Measurements from ENCODE around the gene CHRNA10.

The CHRNA10 gene

GRCh38 chr11:3671334-3672254 is at the start of gene CHRNA10:
TSS of gene CHRNA10 (minus strand) at chr11:3671384. CDS start at chr11:3671312, 72 bp downstream.
- DNase-seq = no peak

- DNase-seq = no peak
Observed at GRCh38 chr11:3712274-3712673, 41.1 kb upstream of the CHRNA10 start.

GRCh38 chr11:3710485-3711259 is 39.5 kb upstream of the CHRNA10 start:
- DNase-seq = no peak

- DNase-seq = no peak
Observed at GRCh38 chr11:3709977-3710376, 38.8 kb upstream of the CHRNA10 start.

GRCh38 chr11:3707176-3707575 is 36.0 kb upstream of the CHRNA10 start:
- DNase-seq = no peak

GRCh38 chr11:3703383-3703782 is 32.2 kb upstream of the CHRNA10 start:
- no peak for DNase-seq

- DNase-seq = no peak
Observed at GRCh38 chr11:3700910-3701309, 29.7 kb upstream of the CHRNA10 start.

- DNase-seq = no peak
Observed at GRCh38 chr11:3700410-3700809, 29.2 kb upstream of the CHRNA10 start.

GRCh38 chr11:3686751-3687150 is 15.6 kb upstream of the CHRNA10 start:
- no peak for DNase-seq

- DNase-seq = no peak
Observed at GRCh38 chr11:3685923-3686322, 14.7 kb upstream of the CHRNA10 start.

GRCh38 chr11:3684819-3685172 is 13.6 kb upstream of the CHRNA10 start:
- no peak for DNase-seq

GRCh38 chr11:3684129-3684818 is 13.1 kb upstream of the CHRNA10 start:
- DNase-seq = no peak

- no peak for DNase-seq
Observed at GRCh38 chr11:3683039-3683438, 11.9 kb upstream of the CHRNA10 start.

- DNase-seq = no peak
Observed at GRCh38 chr11:3679077-3679476, 7.9 kb upstream of the CHRNA10 start.

- DNase-seq = no peak
Observed at GRCh38 chr11:3675971-3676370, 4.8 kb upstream of the CHRNA10 start.

GRCh38 chr11:3674189-3674588 is 3.0 kb upstream of the CHRNA10 start:
- no peak for DNase-seq

- no peak for DNase-seq
Observed at GRCh38 chr11:3669742-3670183, 1.4 kb downstream of the CHRNA10 start.

- DNase-seq = no peak
Observed at GRCh38 chr11:3669128-3669527, 2.1 kb downstream of the CHRNA10 start.

GRCh38 chr11:3667149-3668035 is 3.8 kb downstream of the CHRNA10 start:
- no peak for DNase-seq

GRCh38 chr11:3666023-3666530 is 5.1 kb downstream of the CHRNA10 start:
- DNase-seq = no peak

GRCh38 chr11:3665336-3666022 is 5.7 kb downstream of the CHRNA10 start:
- DNase-seq = no peak
